Measurements from ENCODE around the gene KMT2C.
"Not testable (repeated sequence)": the region's sequence is repeated elsewhere in the genome, so short reads cannot be mapped to it uniquely, and the experiment has no call there.

Gene KMT2C

GRCh38 chr7:152236306-152236705 lies 199.5 kb downstream of the KMT2C start:
- in situ Hi-C loops (cut with MboI; ENCODE audit: low sequenced_read_pairs): not testable (repeated sequence)

GRCh38 chr7:152234421-152234820 lies 201.4 kb downstream of the KMT2C start:
- in situ Hi-C loops (cut with MboI; ENCODE audit: low sequenced_read_pairs): not testable (repeated sequence)

- in situ Hi-C loops (cut with MboI; ENCODE audit: low sequenced_read_pairs): no loop called here
Observed at GRCh38 chr7:152231089-152231488, 204.7 kb downstream of the KMT2C start.

DNA sequence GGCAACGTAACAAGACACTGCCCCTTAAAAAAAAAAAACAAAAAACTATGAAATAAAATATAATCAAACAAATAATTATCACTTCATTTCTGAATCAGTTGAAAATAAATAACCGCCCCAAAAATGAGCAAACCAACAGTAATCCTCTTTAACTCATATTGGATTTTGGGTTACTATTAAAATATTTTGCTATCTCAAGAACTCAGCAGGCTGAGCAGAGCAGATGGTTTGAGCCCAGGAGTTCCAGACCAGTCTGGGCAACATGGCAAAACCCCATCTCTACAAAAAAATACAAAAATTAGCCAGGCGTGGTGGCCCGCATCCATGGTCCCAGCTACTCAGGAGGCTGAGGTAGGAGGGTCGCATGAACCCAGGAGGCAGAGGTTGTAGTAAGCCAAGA lies 216.2 kb downstream of the KMT2C start:
- in situ Hi-C loops (cut with MboI; ENCODE audit: low sequenced_read_pairs): not testable (repeated sequence)

DNA sequence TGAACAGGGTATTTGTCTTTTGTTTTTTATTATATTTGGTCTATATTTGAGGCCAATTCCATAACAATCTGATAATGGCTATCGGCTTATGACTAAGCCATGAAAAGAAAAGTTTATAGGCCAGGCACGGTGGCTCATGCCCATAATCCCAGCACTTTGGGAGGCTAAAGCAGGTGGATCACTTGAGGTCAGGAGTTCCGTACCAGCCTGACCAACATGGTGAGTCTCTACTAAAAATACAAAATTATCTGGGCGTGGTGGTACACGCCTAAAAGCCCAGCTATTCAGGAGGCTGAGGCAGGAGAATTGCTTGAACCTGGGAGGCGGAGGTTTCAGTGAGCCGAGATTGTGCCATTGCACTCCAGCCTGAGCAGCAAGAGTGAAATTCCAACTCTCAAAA lies 227.0 kb downstream of the KMT2C start:
- in situ Hi-C loops (cut with MboI; ENCODE audit: low sequenced_read_pairs): not testable (repeated sequence)

DNA sequence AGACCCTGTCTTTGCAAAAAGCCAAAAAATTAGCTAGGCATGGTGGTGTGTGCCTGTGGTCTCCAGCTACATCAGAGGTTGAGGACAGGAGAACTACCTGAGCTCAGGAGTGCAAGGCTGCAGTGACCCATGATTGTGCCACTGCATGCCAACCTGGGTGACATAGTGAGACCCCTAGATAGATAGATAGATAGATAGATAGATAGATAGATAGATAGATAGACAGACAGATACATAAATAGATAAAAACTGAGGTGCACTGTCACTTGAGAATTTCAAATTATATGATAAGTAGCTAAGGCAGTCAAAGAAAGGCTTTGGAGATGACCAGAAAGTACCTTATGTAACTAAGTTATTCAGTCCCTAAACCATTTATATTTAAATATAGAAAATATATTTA lies 231.4 kb downstream of the KMT2C start:
- in situ Hi-C loops (cut with MboI; ENCODE audit: low sequenced_read_pairs): not testable (repeated sequence)

- in situ Hi-C loops (cut with MboI; ENCODE audit: low sequenced_read_pairs): no loop called here
Observed at GRCh38 chr7:152203095-152203494, 232.7 kb downstream of the KMT2C start.

GRCh38 chr7:152202056-152202455 lies 233.7 kb downstream of the KMT2C start:
- in situ Hi-C loops (cut with MboI; ENCODE audit: low sequenced_read_pairs): no loop called here

- in situ Hi-C loops (cut with MboI; ENCODE audit: low sequenced_read_pairs): no loop called here
Observed at GRCh38 chr7:152200395-152200794, 235.4 kb downstream of the KMT2C start.

- in situ Hi-C loops (cut with MboI; ENCODE audit: low sequenced_read_pairs): no loop called here
Observed at GRCh38 chr7:152196391-152196790, 239.4 kb downstream of the KMT2C start.

DNA sequence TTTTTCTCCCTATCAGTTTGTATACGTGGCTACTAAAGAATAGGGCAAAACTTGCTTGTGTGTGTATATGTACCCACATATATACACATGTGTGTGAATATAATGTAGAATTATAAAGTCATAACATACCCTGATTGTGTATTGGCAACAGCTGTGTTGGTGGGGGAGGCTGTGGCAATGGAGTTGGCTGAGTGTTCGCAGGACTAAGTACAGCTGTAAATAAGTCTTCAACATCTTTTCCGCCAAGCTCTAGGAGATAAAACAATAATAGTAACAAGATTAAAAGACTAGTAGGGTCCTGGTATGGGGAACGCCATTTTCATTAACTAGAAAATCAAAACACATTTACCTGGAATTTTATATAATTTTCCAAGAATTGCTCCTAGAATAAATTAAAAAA lies 241.9 kb downstream of the KMT2C start:
- in situ Hi-C loops (cut with MboI; ENCODE audit: low sequenced_read_pairs): no loop called here

- in situ Hi-C loops (cut with MboI; ENCODE audit: low sequenced_read_pairs): no loop called here
Observed at GRCh38 chr7:152189061-152189460, 246.7 kb downstream of the KMT2C start.

GRCh38 chr7:152185558-152185957 lies 250.2 kb downstream of the KMT2C start:
- in situ Hi-C loops (cut with MboI; ENCODE audit: low sequenced_read_pairs): no loop called here

- in situ Hi-C loops (cut with MboI; ENCODE audit: low sequenced_read_pairs): no loop called here
Observed at GRCh38 chr7:152180587-152180986, 255.2 kb downstream of the KMT2C start.

- in situ Hi-C loops (cut with MboI; ENCODE audit: low sequenced_read_pairs): no loop called here
Observed at GRCh38 chr7:152180048-152180447, 255.8 kb downstream of the KMT2C start.

DNA sequence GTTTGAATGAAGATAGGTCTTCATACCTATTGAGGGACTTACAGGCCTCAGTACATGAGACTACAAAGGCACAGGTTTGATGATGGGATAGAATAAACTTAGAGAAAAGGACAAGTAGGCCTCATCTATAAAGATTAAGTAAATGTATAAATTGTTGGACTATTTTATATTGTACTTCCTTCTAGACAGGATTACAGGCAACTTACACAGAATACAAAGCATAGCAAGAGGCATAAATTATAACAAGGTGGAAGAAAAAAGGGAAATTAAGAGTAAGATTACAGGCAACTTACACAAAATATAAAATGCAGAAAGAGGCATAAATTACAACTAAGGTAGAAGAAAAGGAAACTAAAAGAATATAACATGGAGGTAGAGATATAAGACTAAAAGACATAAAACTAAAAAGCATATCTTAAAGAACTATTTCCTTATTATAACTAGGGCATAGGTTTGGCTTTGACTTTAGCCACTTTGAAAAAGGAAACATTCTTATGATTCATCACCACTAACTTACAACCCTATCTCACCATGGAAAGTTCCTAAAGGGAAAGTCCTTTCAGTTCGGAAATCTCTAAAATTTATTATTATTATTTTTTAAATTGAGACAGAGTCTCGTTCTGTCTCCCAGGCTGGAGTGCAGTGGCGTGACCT lies 257.3 kb downstream of the KMT2C start:
- in situ Hi-C loops (cut with MboI; ENCODE audit: low sequenced_read_pairs): no loop called here

- in situ Hi-C loops (cut with MboI; ENCODE audit: low sequenced_read_pairs): no loop called here
Observed at GRCh38 chr7:152177681-152178404, 258.0 kb downstream of the KMT2C start.

DNA sequence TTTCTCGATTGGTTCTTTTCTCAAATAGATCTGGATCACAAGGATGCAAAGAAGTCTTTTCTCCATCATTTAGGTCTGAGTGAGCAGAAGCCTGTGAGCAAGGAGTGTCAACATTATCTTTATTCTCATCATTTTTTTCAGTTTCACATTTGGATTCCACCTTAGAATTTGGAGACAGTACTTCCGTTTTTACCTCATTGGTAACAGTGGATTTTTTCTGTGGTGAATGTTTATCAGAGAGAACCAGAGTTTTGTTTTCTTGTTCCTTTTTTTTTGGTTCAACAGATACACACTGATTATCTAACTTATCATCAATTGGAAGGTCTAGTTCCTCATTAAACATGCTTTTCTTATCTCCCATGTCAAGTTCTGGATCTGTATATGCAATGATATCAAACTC lies 259.0 kb downstream of the KMT2C start:
- in situ Hi-C loops (cut with MboI; ENCODE audit: low sequenced_read_pairs): no loop called here

GRCh38 chr7:152173372-152174070 lies 262.3 kb downstream of the KMT2C start:
- in situ Hi-C loops (cut with MboI; ENCODE audit: low sequenced_read_pairs): no loop called here

- in situ Hi-C loops (cut with MboI; ENCODE audit: low sequenced_read_pairs): no loop called here
Observed at GRCh38 chr7:152162287-152162686, 273.5 kb downstream of the KMT2C start.

DNA sequence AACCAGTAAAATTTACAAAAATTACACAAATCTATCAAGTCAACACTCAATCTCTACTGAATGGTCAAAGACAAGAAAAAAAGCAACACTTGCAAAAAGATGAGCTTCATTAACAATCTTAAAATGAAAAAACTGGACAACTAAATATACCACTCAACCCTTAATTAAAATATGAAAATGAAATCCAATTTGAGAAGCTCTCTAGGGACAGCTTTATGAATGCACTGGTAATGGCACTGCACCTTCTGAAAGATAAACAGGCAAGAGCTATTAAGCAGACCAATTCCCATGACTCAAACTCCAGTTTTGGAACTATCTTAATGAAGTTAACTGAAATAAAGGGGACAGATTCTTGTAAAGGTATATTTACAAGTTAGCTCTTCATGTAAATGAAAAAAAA lies 274.6 kb downstream of the KMT2C start:
- in situ Hi-C loops (cut with MboI; ENCODE audit: low sequenced_read_pairs): no loop called here
